HG03460 (cell line): Measurements from ENCODE around the gene COPB1.
A peak's percentile ranks its signal among the peaks of the same experiment; 100 is the strongest.

Experiments
- ATAC-seq: cut with Tn5 transposase; IDR thresholded peaks from one replicate; pipeline ENCODE4 v1.9.1; 2021; ENCODE audit not compliant: unreplicated experiment

Gene COPB1

GRCh38 chr11:14518820-14519219 lies 19.2 kb upstream of the COPB1 start:
- no peak for ATAC-seq

GRCh38 chr11:14513800-14514199 lies 14.2 kb upstream of the COPB1 start:
- no peak for ATAC-seq

GRCh38 chr11:14506532-14506931 lies 6.9 kb upstream of the COPB1 start:
- ATAC-seq = no peak

- ATAC-seq = no peak
Measured at GRCh38 chr11:14503023-14503422, 3.4 kb upstream of the COPB1 start.

GRCh38 chr11:14502039-14502438 lies 2.4 kb upstream of the COPB1 start:
- ATAC-seq = no peak

GRCh38 chr11:14500181-14500651 lies 605 bp upstream of the COPB1 start:
- ATAC-seq = peak; percentile 58

GRCh38 chr11:14499178-14499559 lies 442 bp downstream of the COPB1 start:
- peak; percentile 16 for ATAC-seq

- ATAC-seq = no peak
Measured at GRCh38 chr11:14480716-14481115, 18.9 kb downstream of the COPB1 start.

- no peak for ATAC-seq
Measured at GRCh38 chr11:14471127-14471526, 28.5 kb downstream of the COPB1 start.

- ATAC-seq = no peak
Measured at GRCh38 chr11:14463623-14464022, 36.0 kb downstream of the COPB1 start.

GRCh38 chr11:14460147-14460546 lies 39.5 kb downstream of the COPB1 start:
- ATAC-seq = no peak

- ATAC-seq = no peak
Measured at GRCh38 chr11:14458377-14458776, 41.2 kb downstream of the COPB1 start.

- no peak for ATAC-seq
Measured at GRCh38 chr11:14455648-14456430, 43.8 kb downstream of the COPB1 start.

GRCh38 chr11:14454861-14455632 lies 44.6 kb downstream of the COPB1 start:
- no peak for ATAC-seq

- no peak for ATAC-seq
Measured at GRCh38 chr11:14451825-14452224, 47.8 kb downstream of the COPB1 start.

- ATAC-seq = no peak
Measured at GRCh38 chr11:14449302-14449714, 50.3 kb downstream of the COPB1 start.

GRCh38 chr11:14448240-14448639 lies 51.4 kb downstream of the COPB1 start:
- ATAC-seq = no peak

GRCh38 chr11:14446701-14447169 lies 52.9 kb downstream of the COPB1 start:
- no peak for ATAC-seq

GRCh38 chr11:14445542-14446530 lies 53.8 kb downstream of the COPB1 start:
- ATAC-seq = no peak

- ATAC-seq = no peak
Measured at GRCh38 chr11:14444441-14445189, 55.0 kb downstream of the COPB1 start.
